ENCODE data around the gene SMAP2.
"Not testable (repeated sequence)": the region's sequence is repeated elsewhere in the genome, so short reads cannot be mapped to it uniquely, and the experiment has no call there.

Gene SMAP2

DNA sequence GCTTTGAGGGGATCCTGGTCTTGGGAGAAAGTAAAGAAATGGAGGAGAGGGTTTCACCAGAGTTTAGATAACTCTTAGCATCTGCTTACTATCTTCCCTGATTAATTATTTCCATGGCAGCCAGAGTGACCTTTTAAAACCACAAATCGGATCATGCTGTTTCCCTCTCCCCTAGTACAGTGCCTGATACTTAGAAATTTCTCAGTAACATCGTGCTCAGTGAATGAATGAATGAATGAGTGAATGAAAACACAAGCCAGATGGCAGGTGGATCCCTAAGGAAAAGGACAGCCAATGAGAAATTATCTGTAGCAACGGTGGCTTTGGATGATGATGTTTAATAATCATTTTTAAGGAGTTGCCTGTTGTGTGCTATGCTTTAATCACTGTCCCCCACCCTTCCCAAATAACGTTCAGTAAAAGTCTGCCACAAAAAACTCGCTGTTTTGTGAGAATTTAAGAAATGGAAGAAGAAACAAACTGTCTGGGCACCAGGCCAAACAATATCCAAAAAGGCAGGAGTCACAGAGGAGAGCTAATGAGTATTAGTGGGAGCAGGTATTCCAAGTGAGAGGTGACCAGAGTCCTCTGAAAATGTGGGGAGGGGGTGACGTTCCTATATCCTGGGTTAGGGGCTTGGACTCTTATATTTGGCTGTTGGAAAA, 737 bp upstream of the SMAP2 start:
- no peak for DNase-seq

DNA sequence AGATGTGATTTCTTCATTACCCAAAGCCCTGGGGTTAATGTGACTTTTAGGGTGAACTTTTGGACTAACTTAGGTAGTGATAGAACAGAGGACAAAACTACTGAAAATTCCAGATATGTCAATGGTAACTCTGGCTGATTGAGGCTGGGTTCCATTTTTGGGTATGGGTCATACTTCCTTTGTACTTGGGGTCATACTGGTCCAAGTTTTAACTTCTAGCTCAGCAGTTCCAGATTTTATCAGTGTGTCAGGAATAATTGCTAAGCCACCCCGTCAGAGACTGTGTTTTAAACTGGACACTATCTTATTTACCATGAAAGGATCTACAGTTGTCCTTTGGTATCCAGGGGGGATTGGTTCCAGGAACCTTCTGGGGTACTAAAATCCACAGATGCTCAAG, 4.0 kb downstream of the SMAP2 start:
- DNase-seq: no peak

DNA sequence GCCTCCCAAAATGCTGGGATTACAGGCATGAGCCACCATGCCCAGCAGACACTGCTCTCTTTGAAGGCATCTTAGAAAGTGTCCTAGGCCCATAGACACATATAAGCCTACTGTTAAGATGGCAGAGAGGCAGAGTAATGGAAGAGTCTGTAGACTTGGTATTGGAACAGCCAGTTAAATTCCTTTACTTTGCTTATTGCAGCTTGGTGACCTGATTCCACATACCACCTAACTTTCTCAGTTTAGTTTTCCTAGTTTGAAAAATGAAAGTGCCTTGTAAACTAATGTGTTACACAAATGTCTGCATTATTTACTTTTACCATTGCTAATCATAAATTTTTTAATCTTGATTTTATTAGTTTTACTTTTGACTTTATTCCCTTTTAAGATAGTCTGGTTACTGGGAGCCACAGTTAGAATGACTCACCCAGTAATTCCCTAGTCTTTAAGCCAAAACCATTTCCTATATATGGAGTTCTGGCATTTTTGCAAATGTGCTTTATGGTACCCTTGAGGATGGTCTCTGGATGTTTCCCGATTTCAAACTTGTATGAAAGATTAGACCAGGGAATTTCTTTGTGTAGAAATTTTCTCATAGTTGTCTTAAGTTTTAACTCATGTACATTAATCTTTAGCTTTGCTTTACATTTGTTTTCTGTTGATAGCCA, 6.4 kb downstream of the SMAP2 start:
- no peak for DNase-seq

DNA sequence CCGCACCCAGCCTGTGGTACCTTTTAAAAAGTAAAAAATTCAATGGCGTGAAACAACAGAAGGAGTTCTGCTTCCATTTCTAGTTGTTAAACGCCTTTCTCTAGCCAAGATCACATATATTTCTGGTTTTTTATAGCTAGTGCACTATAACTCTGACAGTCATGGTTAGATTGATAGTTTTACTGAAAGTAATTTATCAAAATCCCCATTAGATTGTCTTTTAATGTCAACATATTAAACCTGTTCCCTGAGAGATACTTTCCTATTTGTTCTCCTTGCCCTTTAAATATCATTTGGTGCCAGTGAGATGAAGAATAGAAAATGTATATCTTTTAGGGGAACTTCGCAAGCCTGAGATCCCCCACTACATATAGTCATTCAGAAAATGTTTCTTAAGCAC, 7.3 kb downstream of the SMAP2 start:
- no peak for DNase-seq

- no peak for DNase-seq
These were observed 8.0 kb downstream of the SMAP2 start for GRCh38 chr1:40381268-40382107.

DNA sequence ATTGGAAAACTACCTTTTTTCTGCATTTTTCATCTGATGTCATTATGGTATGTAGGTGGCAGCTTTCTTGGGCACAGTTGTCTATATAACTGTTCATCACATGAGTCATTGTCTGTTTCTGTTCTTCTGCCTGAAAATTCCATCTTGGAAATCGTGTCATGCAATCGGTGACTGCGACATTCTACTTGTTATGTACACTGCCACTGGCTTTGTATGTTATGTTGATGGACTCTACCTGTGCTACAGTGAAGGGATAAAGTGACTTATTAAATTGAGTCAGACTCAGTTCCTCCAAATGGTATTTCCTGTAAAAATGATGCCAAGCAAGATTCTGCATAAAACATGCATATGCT, 8.6 kb downstream of the SMAP2 start:
- DNase-seq: no peak

- no peak for DNase-seq
These were observed 9.1 kb downstream of the SMAP2 start for GRCh38 chr1:40382601-40383000.

DNA sequence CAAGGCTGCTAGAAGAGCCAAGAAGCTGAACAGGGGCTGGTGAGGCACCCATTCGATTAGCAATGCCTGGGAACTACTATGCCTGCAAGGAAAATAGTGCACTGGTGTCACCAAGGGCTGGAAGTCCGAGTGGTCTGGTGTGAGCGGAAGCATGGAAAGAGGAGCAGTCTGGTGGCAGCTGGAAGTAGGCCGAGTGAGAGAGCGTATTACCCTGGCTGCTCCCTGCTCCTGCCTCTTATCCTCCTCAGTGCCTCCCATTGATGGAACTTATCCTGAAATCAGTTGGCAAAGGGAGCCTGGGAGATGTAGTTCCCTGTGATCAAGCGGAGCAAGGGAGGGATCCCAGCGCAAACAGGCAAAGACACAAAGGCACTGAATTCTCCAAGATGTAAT, 9.6 kb downstream of the SMAP2 start:
- DNase-seq: no peak

GRCh38 chr1:40383488-40384412, 10.2 kb downstream of the SMAP2 start:
- no peak for DNase-seq

- DNase-seq: no peak
These were observed 10.9 kb downstream of the SMAP2 start for GRCh38 chr1:40384413-40384762.

DNA sequence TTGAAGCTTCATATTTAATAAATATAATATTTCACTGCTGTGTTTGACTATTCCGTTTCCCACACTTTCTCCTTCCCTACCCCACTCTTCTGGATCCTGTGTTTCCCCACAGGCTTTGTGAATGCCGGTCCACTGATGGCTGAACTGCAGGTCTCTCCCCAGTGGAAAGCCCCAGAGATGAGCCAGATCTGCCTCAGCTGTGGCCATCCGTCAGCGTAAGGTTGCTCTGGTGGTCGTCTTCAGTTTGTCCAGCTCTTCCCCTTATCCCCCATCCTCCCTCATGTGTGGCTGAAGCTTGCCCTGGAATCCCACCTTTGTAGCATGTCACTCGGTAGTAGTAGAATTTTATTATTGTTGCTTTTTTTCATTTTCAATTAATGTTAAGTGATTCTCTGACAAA, 11.4 kb downstream of the SMAP2 start:
- no peak for DNase-seq

DNA sequence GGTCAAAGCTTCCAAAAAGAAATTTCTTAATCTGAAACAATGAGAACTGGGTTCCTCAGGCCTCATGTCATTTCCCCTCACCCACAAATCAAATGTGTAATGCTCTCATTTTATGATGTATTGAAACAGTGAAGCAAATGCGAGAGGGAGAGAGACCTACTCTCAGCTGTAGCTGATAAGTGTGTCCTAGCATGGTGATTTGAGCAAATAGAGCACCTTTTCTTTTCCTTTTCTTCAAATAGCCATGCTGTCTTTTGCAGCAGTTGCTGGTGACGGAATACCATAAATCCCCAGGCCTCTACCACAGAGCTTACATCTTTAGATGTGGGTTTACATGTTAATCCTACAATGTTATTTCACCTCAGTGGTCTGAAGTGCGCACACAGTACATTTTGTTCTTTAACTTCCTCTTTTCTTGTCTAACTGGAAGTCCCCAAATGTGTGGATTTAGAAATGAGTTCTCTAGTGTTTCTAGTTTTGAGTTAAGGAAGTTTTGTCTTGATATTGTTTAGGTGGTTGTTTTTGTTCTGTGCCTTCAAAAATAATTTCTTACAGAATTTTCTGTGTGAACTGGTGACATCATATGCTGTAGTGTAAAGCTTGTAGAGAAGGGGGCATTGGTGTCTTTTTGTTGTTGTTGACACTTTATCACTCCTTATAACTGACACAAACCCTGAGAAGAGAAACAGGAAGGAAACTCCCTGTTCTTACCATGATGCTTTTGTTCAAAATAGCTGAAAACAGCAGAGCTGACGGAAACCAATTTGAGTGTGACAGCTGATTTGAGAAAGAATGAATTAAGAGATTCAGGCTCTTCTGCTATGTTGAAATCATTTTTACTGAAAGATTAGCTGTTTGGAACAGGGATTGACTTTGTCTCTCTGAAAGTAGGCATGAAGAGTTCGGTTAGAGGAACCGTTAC, 12.2 kb downstream of the SMAP2 start:
- DNase-seq: no peak

DNA sequence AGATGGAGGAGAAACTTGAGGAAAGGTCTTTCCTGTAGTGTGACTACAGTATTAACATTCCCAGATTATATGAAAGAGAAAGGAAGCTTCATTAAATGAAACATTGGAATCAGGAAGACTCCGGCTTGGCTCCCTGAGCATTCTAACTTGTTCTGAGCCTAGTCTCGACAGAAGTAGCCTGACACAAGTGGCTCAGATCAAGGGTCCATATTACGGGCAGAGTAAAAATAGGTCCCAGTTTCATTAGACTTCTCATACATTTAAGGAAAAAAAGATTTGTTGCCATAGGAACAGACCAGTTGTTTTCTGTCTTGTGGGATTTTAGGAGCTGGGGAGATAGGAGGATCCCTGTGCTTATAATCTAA, 12.8 kb downstream of the SMAP2 start:
- DNase-seq: no peak

DNA sequence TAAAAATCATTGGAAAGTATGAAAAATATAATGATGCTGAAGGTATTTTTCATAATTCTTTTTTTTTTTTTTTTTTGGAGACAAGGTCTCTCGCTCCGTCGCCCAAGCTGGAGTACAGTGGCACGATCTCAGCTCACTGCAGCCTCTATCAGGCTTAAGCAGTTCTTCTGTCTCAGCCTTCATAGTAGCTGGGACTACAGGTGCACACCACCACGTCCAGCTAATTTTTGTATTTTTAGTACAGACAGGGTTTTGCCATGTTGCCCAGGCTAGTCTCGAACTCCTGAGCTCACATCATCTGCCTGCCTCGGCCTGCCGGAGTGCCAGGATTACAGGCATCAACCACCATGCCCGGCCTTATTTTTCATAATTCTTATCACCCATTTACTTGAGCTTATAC, 13.3 kb downstream of the SMAP2 start:
- DNase-seq: no peak

GRCh38 chr1:40387381-40388306, 14.1 kb downstream of the SMAP2 start:
- not testable (repeated sequence) for DNase-seq

DNA sequence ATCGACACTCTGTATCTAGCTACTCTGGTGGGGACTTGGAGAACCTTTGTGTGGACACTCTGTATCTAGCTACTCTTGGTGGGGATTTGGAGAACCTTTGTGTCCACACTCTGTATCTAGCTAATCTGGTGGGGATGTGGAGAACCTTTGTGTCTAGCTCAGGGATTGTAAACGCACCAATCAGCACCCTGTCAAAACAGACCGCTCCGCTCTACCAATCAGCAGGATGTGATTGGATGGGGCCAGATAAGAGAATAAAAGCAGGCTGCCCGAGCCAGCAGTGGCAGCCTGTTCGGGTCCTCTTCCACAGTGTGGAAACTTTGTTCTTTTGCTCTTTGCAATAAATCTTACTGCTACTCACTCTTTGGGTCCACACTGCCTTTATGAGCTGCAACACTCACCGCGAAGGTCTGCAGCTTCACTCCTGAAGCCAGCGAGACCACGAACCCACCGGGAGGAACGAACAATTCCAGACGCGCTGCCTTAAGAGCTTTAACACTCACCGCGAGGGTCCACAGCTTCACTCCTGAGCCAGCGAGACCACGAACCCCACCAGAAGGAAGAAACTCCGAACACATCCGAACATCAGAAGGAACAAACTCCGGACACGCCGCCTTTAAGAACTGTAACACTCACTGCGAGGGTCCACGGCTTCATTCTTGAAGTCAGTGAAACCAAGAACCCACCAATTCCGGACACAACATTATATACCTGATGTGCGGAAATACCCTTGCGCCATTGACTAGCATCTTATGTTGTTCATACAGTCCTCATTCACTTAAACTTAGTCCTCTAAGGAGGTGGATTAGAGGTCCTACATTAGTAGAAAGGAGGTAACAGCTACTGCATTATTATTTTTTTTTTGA, 15.2 kb downstream of the SMAP2 start:
- DNase-seq: peak; percentile 43

DNA sequence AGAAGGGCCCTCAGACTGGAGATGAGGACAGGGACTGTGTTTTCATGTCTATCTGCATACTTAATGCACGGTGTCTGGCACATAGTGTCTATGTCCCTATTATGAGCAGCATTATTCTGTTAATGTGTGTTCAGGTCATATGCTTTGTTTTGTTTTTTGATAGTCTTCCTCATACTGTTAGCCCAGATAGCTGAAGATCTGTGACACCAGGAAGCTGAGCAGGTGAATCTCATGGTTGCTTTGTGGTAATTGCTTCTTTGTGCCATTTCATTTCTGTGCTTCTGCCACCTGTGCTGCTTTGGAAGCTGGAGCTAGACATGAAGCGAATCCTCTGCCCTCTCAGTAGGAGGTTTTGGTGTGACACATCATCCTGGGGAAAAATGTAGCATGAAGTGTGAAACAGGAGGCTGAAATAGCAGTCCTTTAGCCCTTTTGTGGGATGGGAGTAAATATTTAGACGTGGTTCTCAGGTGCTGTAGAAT, 15.8 kb downstream of the SMAP2 start:
- no peak for DNase-seq

GRCh38 chr1:40389871-40390560, 16.5 kb downstream of the SMAP2 start:
- no peak for DNase-seq

DNA sequence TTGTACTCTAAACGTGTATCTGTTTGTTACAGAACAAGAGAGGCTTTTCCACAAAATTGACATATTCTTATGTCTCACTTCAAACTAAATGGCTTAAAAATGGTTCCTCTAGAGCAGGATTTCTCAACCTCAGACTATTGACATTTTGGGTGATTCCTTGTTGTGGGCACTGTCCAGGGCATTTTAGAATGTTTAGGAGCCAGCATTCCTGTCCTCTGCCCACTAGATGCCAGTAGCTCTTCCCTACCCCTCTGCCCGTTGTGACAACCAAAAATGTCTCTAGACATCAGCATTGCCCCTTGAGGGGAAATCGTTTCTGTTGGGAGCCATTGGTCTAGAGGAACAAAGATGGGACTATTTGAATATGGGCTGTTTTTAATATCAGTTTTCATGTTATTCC, 17.3 kb downstream of the SMAP2 start:
- no peak for DNase-seq
